GM21360 (cell line): ENCODE data around the gene KIRREL3.

Experiments
- ATAC-seq: cut with Tn5 transposase; IDR thresholded peaks from one replicate; pipeline ENCODE4 v1.9.1; 2021; ENCODE audit warnings: mild to moderate bottlenecking, moderate library complexity; ENCODE audit not compliant: unreplicated experiment

KIRREL3 gene

DNA sequence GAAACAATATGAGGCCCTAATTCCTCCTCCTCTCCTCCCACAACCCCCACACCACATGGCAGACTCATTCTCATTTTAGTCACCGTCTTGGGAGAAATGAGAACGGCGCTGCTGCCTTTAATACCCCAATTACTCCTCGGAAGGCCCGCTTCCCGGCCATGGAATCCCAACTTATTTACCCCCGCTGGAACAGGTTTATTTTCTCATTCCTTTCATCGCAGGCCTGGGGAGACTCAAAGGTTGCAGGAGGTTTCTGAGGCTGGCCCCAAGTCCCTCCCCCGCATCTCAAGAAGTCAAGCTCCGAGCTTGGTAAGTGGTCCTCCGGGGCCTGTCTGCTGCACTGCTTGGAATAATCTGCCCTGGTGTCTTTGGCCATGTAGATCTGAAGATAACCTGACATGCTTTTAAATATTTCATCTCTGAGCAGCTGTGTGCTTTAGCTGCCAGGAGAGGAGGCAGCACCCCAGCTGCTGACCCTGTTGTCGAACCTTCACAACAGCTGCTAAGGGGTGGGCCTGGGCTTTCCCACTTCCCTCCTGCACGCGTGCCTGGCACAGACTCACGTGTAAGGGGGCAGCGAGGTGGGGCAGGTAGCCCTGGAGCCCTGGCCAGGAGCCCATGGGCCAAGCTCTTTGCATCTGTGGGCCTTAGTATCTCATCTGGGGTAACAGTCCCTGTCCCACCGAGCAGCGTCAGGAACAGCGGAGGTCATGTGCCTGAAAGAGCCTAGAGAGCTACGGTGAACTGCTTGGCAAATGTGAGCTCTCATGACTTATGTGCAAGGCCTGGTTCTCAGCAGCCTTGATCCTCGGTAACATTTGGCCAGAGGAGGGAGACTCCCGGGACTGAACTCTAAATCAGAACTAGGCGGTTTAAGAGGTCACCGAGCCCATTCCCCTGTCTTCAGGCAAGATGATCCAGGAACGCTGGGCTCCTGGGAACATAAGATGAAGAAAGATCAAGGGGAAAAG lies 480.5 kb downstream of the KIRREL3 start:
- no peak for ATAC-seq

GRCh38 chr11:126518972-126519690 lies 481.4 kb downstream of the KIRREL3 start:
- ATAC-seq = no peak

DNA sequence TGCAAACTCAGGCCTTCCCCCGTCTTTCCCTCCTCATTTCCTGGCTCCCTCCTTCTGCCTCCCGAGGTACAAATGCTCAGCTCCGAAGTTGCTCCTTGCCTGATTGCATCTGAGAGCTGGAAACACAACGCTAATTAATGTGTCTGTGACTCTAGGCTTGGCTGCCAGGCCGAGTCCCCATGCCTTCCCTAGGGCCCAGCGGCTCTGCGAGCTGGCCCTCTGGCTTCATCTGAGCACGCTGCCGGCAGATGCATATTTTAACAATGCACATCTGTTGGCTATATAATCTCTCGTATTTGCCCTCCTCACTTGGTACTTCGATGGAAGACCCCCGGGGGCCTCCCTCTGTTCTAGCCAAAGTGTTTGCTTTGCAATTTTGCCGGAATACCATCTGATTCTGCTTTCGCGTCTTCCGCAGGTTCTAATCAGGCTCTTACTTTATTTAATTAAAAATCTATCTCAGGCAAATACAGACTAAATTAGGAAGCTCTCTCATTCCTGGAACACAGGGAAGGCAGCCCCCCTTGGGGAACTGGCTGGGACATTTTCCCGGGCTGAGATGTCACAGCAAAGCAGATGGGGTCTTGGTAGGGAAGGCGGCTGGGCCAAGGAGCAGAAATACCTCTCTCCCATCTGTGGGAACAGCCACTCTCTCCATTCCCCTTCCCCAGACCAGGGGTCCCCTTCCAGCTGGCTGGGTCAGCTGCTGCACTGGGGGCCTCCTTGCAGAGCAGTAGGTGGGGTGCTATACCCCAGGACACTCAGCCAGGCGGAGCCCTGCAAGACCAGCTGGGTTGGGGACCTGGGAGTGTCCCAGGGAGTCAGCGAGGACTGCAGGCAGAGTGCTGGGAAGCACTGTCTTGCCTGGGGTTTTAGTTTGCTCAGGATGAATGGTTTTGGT lies 482.2 kb downstream of the KIRREL3 start:
- no peak for ATAC-seq

DNA sequence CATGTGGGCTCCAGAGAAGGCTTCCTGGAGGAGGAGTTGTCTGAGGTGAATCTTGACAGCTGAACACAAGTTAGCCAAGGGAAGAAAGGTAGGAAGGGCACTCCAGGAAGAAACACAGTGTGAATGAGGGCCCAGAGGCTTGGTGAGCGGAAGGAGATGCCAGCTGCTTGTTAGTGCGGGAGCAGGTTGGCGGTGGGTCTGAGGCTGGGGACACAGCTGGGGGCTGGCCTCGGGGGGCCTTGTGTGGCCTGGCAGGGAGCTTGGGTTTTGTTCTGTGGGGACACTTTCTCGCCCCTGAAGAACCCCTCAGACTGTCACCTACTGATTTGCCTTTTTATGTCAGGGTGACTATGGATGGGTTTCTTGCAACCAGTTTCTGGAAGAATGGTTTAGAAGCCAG lies 485.1 kb downstream of the KIRREL3 start:
- no peak for ATAC-seq

DNA sequence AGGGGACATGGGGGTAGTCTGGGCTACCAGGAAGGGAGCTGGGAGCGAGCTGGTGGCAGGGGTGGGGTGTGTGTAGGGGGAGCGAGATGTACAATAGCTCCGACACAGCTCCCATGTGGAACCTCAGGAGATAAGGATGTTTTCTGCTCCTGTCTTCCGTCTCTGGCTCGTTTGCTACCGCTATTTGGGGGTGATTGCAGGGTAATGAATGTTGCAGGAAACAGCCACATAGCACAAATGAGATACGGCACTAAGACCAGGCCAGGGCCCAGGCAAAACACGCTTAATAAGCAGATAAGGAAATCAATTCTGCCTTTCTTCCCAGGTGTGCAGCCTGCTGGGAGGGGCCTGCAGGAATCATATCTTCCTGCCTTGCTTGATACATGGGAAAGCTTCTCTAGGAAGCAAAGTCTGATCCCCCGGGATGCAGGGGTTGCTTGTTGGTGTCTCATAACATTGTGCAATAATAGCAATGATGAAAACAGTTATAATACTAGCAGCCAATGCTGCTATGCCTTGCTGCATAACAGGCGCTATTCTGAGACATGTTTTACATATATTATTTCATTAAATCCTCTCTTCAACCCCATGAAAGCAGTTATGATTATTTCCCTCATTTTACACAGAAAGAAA lies 486.4 kb downstream of the KIRREL3 start:
- ATAC-seq = no peak

DNA sequence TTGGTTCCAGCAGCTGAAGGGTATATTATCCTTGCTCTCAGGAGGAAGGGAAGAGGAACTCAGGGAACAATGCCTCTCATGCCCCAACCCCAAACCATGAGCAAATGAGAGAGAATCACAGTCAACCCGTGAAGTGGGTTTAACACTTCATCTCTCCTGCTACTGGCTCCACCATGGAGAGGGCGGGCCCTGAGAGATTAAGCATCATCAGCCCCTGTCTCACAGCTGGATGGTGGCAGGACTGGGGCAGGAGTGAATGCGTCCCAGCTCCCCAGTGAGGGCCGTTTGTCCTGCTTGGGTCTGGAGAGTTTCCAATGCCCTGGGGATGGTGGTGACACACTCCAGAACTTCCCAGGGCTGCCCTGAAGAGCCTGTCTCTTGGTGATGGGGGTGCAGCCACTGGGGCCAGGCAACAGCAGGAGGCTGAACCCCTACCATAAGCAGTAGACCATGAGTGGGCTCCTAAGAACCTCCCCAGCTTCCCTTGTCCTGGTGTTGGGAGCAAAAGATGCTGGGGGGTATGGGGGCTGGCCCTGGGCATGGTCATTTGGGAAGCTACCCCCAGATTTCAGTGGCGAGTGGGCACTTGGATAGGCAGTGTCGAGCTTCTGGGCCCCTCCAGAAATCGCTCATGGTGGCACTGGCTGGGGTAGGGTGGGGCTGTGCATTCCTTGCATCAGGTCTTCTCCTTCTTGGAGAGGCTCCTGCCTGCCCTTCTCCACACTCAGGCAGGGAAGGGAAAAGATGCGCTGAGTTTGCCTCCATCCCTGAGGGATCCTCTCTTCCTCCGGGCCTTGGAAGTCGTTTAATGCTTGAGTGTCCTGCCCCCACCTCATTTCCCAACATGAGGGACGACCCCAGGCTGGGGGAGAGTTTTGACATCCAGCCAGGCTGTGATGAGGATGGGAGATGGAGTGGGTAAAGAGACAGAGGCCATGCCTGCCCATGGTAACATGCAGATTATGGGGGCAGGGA lies 487.5 kb downstream of the KIRREL3 start:
- no peak for ATAC-seq

DNA sequence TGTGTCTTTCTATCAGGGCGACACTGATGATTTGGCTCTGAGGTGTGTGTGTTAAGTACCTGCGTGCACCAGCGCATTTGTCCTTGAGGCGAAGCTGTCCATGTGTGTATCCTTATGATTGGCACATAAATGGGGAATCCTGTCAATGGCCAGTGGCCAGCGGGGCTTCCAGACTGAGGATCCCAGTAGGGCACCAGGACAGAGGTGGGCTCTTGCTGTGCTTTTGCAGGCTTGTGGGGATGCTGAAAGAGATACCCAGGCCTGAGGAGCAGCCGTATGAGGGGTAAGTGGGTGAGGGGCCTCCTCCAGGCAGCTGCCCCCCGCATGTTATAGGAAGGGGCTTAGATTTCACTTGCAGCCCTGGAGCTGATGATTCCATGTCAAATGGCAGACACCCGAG lies 488.3 kb downstream of the KIRREL3 start:
- no peak for ATAC-seq

DNA sequence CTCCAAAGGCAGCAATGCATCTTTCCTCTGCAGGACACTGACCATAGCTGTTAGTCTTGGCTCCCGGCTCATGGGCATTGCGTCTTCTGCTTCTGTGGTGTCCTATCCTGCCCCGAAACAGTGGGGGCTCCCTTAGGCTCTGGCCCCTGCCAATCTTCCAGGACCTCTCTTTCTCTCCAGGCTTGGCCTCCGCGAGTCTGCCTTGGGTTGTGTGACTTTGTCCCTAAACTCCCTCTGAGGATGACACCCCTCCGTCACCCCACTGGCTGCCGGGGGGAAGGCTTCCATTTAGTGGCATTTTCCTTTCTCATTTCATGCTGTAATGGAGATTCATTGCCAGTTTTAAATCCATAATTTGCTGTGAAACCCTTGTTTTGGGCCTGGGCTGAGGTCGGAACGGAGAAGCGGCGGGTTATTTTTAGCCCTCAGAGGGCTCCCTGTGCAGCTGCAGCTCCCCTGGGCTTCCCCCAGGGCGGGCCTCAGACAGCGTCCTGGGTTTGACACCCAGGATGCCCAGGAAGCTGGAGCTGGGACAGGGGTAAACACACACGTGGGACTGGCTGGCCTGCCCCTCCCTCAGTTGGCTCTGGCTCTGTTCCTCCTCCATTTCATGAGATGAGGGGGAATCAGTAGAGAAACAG lies 489.0 kb downstream of the KIRREL3 start:
- no peak for ATAC-seq

GRCh38 chr11:126510621-126511370 lies 489.8 kb downstream of the KIRREL3 start:
- no peak for ATAC-seq

GRCh38 chr11:126507646-126508045 lies 492.9 kb downstream of the KIRREL3 start:
- ATAC-seq = no peak

DNA sequence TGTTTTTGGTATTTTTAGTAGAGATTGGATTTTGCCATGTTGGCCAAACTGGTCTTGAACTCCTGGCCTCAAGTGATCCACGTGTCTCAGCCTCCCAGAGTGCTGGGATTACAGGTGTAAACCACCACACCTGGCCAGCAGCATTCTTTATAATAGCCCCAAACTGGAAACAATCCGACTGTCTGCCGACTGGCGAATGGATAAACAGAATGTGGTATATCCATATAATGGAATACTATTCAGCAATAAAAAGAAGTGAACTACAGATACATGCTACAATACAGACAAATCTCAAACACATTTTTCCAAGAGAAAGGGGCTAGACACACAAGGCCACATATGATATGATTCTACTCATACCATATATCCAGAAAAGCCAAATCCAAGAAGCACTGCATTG lies 493.8 kb downstream of the KIRREL3 start:
- no peak for ATAC-seq

GRCh38 chr11:126502982-126503381 lies 497.6 kb downstream of the KIRREL3 start:
- no peak for ATAC-seq

- ATAC-seq = no peak
Observed at GRCh38 chr11:126502159-126502558, 498.4 kb downstream of the KIRREL3 start.

GRCh38 chr11:126501641-126502040 lies 498.9 kb downstream of the KIRREL3 start:
- ATAC-seq = no peak

- no peak for ATAC-seq
Observed at GRCh38 chr11:126500981-126501380, 499.6 kb downstream of the KIRREL3 start.

- no peak for ATAC-seq
Observed at GRCh38 chr11:126499131-126499752, 501.3 kb downstream of the KIRREL3 start.

DNA sequence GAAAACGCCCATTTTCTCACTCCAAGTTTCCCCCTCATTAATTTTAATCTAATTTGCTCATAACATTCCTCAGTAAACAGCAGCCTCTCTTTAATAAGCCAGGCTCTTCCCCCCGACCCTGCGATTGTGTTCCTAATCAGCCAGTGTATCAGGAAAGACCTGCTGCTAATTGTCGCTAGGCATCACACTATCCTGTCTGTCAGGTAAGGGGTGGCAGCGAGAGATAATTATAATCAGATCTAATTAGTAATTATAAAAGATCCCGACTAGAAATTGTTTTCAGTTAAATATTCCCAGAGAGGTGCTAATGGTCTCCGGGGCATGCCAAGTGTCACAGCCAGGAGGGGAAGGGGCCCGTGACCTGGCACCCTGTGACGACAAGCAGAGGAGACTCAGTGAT lies 502.3 kb downstream of the KIRREL3 start:
- no peak for ATAC-seq
